HG02571 (cell line): ENCODE data around the gene MMP3.
"Not testable (repeated sequence)": the region's sequence is repeated elsewhere in the genome, so short reads cannot be mapped to it uniquely, and the experiment has no call there.

Source experiments
- ATAC-seq: cut with Tn5 transposase; IDR thresholded peaks from one replicate; pipeline ENCODE4 v1.9.1; 2021; ENCODE audit warnings: mild to moderate bottlenecking, moderate library complexity; ENCODE audit not compliant: unreplicated experiment

MMP3 gene

GRCh38 chr11:102843489-102843888 lies at the start of gene MMP3:
Gene MMP3 (minus strand): TSS chr11:102843609. CDS start chr11:102843546, 63 bp downstream.
- ATAC-seq: no peak

DNA sequence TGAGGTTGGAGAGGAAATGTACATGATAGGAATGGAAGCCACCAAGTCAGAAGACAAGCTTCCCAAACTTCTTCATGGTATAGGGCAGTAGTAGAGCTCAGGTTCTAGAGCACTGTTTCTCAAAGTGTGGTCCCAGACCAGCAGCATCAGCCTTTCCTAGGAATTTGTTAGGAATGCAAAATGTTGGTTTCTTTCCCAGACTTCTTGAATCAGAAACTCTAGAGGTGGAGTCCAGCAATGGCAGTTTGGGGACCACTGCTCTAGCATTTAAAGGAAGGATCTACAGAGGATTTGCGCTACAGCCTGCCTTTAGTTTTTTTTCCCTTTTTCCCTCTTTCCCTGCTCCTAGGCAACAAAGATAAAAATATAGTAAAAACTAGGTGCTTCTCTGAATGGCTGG lies 48.3 kb upstream of the MMP3 start:
- no peak for ATAC-seq

DNA sequence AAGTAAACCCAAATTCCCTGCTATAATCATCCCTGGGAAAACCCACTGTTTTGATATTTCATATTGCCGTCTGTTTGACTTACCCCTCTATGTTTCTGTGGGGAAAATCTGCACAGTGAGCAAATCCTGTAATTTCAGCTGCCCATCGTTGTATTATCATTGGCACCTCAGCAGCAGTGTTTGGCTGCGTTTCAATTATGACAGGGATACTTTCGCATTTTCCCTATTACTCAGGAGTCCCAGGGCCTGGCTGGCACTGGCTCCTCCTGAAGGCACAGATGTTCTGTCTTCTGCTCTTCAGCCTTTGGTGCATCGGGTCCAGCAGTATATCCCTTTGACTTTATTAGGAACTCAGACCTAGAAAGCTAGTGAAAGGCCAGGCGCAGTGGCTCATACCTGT lies 43.6 kb upstream of the MMP3 start:
- no peak for ATAC-seq

GRCh38 chr11:102883141-102883540 lies 39.7 kb upstream of the MMP3 start:
- ATAC-seq: no peak

- ATAC-seq: peak; percentile 88
Measured at GRCh38 chr11:102882389-102883024, 39.1 kb upstream of the MMP3 start.

DNA sequence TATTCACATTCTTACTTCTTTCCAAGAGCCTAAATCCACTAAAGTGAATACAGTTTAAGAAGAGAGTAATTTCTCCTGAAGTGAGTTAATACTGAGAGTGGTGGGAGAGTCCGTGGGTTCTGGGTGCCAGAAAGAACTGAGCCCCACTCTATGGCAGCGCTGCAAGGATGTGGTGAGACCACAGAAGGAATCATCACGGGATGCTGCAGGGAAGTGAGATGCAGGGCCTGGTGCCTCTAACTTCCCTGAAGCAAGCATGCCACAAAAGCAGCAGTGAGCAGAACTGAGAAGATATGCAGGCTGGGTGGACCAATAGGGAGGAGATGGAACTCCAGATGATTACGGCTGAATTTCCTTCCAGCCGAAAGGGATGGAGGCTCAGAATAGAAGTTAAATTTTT lies 36.4 kb upstream of the MMP3 start:
- ATAC-seq: no peak

- no peak for ATAC-seq
Measured at GRCh38 chr11:102878595-102878994, 35.2 kb upstream of the MMP3 start.

DNA sequence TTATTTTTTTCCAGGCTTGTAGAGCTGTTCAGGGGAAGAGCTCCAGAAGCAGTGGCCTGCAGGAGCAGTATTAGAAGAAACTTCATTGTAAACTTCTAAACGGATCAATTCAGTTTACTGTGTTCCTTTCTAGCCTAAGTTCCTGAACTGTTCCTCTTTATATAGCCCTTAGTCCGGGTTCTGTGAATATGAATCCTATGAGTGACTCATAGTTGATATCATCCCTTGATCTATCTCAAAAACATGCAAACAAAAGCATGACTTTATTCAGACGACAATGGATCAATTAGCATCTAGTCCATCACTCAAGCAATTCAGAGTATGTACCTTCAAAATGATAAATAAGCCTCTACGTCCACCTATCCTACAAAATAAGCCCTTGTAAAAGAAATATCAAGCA lies 31.4 kb upstream of the MMP3 start, which contains the start of gene MMP12:
TSS of gene MMP12 (minus strand) at position 131 of the 400 bp plus-strand sequence. CDS start at position 86, 45 bp downstream.
- no peak for ATAC-seq

GRCh38 chr11:102869354-102869964 lies 26.1 kb upstream of the MMP3 start:
- not testable (repeated sequence) for ATAC-seq

GRCh38 chr11:102868339-102868738 lies 24.9 kb upstream of the MMP3 start:
- ATAC-seq: no peak

DNA sequence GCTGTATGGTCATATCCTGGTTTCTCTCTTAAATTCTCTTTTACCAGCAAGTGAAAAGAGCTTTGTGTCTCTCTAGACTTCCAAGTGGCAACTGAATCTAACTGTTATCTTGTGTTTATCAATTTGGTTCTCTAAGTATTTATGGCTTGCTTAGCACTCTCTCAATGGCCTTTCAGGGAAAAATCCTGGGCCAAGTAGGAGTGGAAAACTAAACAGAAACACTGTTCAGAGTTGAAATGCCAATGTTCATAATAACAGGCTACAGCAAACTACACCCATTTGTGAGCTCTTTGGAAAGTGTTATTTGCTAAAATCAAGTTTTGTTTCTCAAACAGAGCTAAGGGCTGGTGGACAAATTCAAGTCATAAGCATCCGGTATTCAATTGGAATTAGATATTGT lies 21.3 kb upstream of the MMP3 start:
- no peak for ATAC-seq

GRCh38 chr11:102853956-102854355 lies 10.5 kb upstream of the MMP3 start:
- ATAC-seq: no peak

DNA sequence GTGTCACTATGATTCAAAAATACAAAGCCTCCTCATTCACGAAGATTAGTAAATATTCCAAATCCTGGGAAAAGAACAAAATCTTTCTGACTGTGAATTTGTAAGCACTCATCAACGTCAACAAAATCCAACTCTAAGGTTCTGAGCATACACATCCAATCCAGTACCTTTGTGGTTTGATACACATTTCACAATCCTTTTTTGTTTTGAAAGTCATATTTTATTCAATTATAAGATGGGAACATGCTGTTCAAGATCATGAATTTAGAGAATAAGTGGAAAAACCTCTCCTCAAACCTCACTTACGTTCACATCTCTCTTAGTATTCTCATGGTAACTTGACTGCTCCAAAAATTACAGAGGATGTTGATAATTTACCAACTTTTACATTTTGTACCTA lies 9.6 kb upstream of the MMP3 start:
- ATAC-seq: no peak

DNA sequence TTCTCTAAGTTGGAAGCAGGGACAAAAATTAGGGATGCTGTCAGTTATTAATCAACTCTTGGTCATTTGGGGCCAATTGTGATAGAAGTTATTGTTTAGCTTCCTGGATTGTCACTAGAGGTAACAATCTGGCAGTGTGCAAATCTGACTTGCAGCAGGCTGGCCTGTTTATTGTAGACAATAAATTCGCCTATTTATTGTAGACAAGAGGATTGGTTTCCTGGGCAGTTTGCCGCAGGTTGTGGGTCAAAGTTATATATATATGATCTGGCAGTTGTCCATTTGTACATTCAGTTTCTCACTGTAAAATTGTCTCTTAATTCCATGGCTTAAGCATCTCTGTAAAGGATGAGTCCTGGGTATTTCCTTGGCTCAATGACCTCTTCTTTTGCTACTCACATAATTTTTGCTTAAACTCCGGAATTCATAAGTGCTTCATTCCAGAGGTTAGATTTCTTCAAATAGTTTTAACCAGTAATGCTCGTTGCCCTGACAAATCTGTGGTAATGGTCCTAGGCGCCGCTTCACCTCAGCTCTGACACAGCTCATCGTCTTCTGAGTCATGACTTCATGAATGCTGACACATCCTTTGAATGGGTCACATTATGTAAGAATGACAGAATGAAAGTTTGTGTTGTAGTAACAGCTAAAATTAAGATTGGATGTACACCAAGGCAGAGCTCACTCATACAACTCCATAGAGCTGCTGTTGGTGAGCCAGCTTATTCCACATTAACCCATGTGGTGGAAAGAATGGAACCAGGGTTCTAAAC lies 7.8 kb upstream of the MMP3 start:
- ATAC-seq: no peak

GRCh38 chr11:102849311-102849710 lies 5.9 kb upstream of the MMP3 start:
- no peak for ATAC-seq

DNA sequence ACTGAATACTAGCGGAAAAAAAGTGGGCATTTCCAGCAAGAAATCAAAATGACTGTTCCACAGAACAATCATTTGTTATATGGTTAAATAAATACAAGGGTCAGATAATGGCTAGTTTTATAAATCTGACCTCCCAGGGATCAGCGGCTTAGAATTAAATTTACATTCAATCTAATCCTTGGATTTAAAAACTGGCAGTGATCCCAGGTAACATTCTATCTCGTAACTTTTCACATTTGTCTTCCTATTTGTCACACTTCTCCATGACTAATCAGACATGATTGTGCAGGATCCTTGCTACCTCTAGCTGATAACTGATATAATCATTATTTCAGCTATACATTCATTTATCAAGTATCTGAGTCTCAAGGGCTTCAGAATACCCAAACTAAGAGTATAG lies 2.9 kb upstream of the MMP3 start:
- no peak for ATAC-seq

GRCh38 chr11:102842930-102843329 lies 479 bp downstream of the MMP3 start:
- no peak for ATAC-seq

DNA sequence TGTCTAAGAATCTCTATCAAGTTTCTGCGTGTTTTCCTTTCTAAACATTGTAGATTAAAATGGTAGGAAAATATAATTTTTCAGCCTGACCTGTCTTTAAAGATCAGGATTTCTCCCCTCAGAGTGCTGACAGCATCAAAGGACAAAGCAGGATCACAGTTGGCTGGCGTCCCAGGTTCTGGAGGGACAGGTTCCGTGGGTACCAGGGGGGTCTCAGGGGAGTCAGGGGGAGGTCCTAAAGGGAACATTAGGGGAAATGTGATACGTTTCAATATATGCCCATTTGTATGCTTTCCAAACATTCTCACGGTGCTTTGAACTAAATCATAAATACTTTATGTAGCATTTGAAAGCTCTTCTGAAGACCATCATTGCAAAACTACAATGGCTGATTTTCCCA lies 3.4 kb downstream of the MMP3 start:
- ATAC-seq: no peak

GRCh38 chr11:102837646-102838045 lies 5.8 kb downstream of the MMP3 start:
- ATAC-seq: no peak

- ATAC-seq: no peak
Measured at GRCh38 chr11:102837156-102837555, 6.3 kb downstream of the MMP3 start.

- ATAC-seq: no peak
Measured at GRCh38 chr11:102836290-102836875, 7.0 kb downstream of the MMP3 start.

GRCh38 chr11:102833731-102834130 lies 9.7 kb downstream of the MMP3 start:
- no peak for ATAC-seq
